ENCODE data around the gene DSCAM.

DSCAM gene

GRCh38 chr21:40835184-40835694 is 11.7 kb downstream of the DSCAM start:
- DNase-seq: no peak

- DNase-seq: no peak
Measured at GRCh38 chr21:40833184-40833583, 13.8 kb downstream of the DSCAM start.

DNA sequence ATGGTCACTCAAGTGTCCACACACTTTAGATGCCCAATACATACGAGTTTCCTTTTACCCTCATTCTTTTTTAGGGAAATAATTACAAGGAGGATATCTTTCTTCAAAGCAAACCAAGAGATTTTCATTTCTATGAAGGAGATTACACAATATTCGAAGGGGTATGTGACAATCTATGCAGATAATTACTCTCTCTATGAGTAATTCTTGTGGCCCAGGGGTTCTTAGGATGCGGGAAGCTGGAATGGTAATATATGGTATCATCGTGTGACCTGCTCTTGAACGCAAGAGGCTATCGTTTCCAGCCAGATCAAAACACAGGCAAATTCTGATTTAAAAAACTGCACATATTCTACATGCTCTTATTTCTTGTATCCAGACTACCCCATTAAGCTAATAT is 14.6 kb downstream of the DSCAM start:
- no peak for DNase-seq

DNA sequence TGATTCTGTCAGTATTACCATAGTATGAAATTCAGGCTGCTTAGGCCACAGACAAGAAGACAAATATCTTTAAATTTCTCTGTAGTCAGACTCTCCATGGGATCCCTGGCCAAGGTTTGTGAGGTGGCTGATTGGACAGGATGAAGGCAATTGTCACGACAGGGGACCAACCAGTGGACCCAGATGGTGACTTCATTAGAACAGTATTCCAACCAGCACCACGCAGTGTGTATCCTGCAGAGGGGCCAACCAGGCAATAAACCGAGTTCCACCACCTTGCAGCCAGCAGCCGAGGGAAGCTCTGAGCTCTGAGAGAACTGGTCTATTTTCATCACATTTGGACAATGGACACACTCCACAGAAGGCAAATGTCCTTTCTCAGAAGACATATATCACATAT is 16.1 kb downstream of the DSCAM start:
- DNase-seq: no peak

GRCh38 chr21:40829791-40830190 is 17.2 kb downstream of the DSCAM start:
- DNase-seq: no peak

GRCh38 chr21:40829308-40829707 is 17.6 kb downstream of the DSCAM start:
- no peak for DNase-seq

- no peak for DNase-seq
Measured at GRCh38 chr21:40827509-40827908, 19.4 kb downstream of the DSCAM start.

- DNase-seq: no peak
Measured at GRCh38 chr21:40819071-40819900, 27.7 kb downstream of the DSCAM start.

- no peak for DNase-seq
Measured at GRCh38 chr21:40813918-40814317, 33.0 kb downstream of the DSCAM start.

DNA sequence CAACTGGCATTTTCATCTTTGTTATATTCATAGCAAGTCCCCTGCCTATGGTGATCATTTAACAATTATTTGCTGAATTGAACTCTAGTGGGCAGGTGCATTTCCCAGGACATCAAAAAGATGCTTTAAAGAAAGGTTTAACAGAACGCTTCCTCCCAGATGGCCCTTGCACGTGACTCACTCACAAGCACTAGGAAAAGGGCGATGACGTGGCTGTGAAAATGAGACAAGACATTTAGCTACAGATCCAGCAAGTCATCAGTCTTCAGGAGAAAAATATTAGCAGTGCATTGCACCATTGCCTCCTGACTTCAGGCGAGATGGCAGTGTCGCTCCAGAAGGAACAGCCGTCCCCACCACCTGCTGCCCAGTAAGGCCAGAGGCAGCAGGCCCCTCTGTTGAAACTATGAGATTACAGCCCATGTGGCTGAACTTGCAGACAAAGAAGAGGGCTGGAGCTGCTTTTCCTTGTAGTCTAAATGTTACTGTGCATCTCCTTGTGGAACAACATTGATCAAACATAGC is 37.2 kb downstream of the DSCAM start:
- DNase-seq: no peak

GRCh38 chr21:40803101-40803500 is 43.9 kb downstream of the DSCAM start:
- DNase-seq: no peak

- no peak for DNase-seq
Measured at GRCh38 chr21:40800126-40800525, 46.8 kb downstream of the DSCAM start.

GRCh38 chr21:40797891-40798290 is 49.1 kb downstream of the DSCAM start:
- no peak for DNase-seq

- DNase-seq: no peak
Measured at GRCh38 chr21:40797410-40797809, 49.5 kb downstream of the DSCAM start.

DNA sequence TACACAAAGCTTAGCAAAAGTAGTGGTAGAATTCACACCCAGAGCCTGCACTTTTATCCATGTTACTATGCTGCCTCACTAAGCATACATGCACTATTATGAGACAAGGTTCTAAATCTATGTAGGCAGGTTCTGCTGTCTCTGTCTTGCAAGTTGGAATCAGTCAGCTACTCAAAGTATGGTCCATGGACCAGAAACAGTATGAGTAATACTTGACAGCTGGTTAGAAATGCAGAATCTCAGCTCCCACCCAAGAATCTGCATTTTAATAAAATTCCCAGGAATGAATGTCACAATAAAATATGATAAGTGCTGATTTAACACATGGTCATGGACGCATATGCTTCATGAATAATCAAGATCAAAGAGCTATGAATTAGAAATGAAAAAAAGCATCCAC is 50.5 kb downstream of the DSCAM start:
- no peak for DNase-seq

DNA sequence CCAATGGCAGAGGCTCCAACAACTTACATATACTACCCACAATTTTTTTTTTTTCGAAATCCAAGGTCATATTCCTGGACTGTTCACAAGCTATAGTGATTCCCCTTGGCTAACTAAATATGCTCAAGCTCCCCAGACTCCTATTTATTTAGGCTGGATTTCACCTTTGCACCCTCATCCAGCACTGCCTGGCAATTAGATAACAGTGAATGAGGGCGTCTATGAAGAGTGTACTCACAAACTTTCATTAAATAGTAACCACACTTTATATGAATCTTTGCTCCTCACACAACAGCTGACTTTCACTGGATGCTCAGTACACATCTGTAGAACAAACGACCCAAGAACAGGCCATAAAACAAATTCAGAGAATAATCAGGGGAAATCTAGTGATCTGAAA is 51.6 kb downstream of the DSCAM start:
- DNase-seq: no peak

DNA sequence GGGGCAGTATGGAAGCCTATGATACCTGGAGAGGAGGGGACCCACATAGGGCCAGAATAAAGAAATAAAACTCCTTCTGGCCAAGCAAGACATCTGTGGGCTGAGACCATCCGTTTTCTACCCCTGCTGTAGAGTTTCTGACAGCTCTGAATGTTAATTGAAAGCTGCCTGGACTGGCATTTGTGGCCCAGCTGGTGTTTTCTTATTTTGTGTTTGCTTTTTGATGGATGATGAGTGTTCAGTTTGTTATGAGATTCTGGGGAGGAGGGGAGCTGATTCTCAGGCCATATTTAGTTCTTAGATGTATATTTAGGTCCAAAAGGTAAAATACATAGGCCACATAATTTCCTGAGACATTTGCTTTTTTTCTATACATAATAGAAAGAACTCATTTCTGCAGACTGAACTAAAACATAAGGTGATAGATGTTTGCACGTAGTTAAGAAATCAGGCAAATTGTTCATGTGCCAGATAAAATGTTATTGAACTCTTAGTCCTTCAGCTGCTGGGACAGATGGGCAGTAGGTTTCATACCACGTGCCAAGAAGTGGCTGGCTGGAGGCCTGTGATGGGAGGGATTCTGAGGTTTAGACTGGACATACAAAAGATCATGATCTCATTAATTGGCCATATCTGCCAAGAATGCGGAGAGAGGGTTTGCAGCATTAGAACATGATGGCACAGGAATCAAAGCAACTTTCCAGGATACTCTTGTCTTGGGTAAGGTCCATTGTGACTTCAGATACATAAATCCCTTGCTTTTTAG is 54.1 kb downstream of the DSCAM start:
- peak; percentile 49 for DNase-seq

DNA sequence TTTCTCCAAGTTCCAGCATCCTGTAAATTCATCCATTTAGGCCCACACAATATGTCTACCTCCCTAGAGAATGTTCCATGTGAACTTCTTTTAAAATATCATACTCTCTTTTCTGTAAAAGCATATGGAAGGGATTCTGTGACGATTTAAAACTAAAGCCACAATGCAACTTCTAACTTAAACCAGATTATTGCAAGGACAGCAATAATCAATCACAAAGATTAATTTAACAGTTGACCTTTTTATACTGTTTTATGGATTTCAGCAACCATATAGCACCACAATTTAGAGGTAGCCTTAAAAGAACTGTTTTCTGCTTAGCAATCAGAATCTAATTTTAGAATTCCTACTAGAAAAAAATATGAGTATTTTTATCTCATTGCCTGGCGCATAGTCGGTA is 58.3 kb downstream of the DSCAM start:
- no peak for DNase-seq

GRCh38 chr21:40783404-40783803 is 63.6 kb downstream of the DSCAM start:
- DNase-seq: no peak

GRCh38 chr21:40770435-40771055 is 76.4 kb downstream of the DSCAM start:
- no peak for DNase-seq

GRCh38 chr21:40769231-40769630 is 77.7 kb downstream of the DSCAM start:
- DNase-seq: no peak

GRCh38 chr21:40768056-40768455 is 78.9 kb downstream of the DSCAM start:
- DNase-seq: no peak

DNA sequence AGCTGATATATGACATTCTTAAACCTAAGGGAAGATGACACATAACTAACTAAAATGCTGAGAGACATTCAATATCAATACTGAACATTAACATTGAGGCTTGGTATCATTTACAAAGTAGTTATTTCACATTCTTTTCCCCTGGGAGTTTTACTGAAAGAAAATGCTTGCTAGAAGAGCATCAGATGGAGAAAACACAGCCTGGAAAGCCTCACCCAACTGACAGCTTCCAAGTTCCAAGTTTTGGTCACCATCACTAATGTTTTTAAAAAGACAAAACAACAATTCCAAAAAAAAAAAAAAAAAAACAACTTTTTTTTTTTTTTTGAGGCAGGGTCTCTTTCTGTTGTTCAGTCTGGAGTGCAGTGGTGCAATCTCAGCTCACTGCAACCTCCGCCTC is 80.6 kb downstream of the DSCAM start:
- DNase-seq: no peak
